NOMO-1 treated with DMSO at 0.1 percent for 48 hours (cell line): Measurements from ENCODE around the gene PCDHGA4.
"Not testable (repeated sequence)": the region's sequence is repeated elsewhere in the genome, so short reads cannot be mapped to it uniquely, and the experiment has no call there.

Experiments
- DNase-seq: peaks from one replicate; lab custom pipeline; 2025; ENCODE audit not compliant: unreplicated experiment; lab: John Stamatoyannopoulos, UW

PCDHGA4 gene

GRCh38 chr5:141382469-141383294 is 27.9 kb downstream of the PCDHGA4 start, which contains the start of gene PCDHGA7:
Gene PCDHGA7, plus strand, starts transcription at chr5:141382742. Its CDS starts 158 bp downstream, at chr5:141382900.
- DNase-seq = no peak

DNA sequence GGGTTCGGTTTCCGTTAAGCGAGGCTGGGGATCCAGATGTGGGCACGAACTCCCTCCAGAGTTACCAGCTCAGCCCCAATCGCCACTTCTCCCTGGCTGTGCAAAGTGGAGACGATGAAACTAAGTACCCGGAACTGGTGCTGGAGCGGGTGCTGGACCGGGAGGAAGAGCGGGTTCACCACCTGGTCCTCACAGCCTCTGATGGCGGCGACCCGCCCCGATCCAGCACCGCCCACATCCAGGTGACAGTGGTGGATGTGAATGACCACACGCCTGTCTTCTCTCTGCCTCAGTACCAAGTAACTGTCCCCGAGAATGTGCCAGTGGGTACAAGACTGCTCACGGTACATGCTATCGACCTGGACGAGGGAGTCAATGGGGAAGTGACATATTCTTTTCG is 28.5 kb downstream of the PCDHGA4 start:
- DNase-seq = no peak

GRCh38 chr5:141384471-141385267 is 29.8 kb downstream of the PCDHGA4 start:
- no peak for DNase-seq

- DNase-seq = not testable (repeated sequence)
Measured at GRCh38 chr5:141387557-141388311, 32.9 kb downstream of the PCDHGA4 start, which contains the start of gene PCDHGB4. Gene PCDHGB4, plus strand, starts transcription at chr5:141387698. Its CDS starts 187 bp downstream, at chr5:141387885.

DNA sequence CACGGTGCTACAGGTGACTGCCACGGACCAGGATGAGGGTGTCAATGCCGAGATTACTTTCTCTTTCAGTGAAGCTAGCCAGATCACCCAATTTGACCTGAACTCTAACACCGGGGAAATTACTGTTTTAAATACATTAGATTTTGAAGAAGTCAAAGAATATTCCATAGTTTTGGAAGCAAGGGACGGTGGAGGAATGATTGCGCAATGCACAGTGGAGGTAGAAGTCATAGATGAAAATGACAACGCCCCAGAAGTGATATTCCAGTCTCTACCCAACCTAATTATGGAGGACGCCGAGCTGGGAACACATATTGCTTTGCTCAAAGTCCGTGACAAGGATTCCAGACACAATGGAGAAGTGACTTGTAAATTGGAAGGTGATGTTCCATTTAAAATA is 33.8 kb downstream of the PCDHGA4 start:
- DNase-seq = no peak

DNA sequence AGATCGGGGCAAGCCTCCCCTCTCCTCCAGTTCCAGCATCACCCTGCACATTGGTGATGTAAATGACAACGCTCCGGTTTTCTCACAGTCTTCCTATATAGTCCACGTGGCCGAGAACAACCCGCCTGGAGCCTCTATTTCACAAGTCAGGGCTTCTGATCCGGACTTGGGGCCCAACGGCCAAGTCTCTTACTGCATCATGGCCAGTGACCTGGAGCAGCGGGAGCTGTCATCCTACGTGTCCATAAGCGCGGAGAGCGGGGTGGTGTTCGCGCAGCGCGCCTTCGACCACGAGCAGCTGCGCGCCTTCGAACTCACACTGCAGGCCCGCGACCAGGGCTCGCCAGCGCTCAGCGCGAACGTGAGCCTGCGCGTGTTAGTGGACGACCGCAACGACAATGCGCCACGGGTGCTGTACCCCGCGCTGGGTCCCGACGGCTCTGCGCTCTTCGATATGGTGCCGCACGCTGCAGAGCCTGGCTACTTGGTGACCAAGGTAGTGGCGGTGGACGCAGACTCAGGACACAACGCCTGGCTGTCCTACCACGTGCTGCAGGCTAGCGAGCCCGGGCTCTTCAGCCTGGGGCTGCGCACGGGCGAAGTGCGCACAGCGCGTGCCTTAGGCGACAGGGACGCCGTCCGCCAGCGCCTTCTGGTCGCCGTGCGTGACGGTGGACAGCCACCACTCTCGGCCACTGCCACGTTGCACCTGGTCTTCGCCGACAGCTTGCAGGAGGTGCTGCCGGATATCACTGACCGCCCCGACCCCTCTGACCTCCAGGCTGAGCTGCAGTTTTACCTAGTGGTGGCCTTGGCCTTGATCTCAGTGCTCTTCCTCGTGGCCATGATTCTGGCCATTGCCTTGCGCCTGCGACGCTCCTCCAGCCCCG is 34.6 kb downstream of the PCDHGA4 start:
- DNase-seq = no peak

DNA sequence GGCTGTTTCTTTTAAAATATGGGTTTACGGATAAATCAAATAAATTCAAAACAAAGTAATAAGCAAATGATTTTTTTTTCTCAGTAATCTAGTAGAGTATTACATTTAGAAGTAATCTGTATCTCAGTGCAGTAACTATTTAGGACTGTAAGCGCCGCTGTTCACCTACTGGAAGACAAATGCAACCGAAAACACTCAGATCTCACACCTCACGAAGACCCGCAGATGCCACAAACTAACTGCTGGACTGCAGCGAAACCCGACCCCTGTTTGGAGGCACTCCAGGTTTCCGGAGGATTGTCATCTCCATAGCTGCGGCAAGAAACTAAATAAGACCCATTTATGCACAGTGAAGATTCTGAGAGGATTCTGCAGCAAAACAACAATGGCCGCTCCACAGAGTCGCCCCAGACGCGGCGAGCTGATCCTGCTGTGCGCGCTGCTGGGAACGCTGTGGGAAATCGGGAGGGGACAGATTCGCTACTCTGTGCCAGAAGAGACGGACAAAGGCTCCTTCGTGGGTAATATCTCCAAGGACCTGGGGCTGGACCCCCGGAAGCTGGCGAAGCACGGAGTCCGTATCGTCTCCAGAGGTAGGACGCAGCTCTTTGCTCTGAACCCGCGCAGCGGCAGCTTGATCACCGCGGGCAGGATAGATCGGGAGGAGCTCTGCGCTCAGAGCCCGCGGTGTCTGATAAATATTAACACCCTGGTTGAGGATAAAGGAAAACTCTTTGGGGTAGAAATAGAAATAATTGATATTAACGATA is 37.8 kb downstream of the PCDHGA4 start, which contains the start of gene PCDHGA8:
Gene PCDHGA8, plus strand, starts transcription at position 205 of the 770 bp plus-strand sequence. Its CDS starts 181 bp downstream, at position 386.
- DNase-seq = no peak

DNA sequence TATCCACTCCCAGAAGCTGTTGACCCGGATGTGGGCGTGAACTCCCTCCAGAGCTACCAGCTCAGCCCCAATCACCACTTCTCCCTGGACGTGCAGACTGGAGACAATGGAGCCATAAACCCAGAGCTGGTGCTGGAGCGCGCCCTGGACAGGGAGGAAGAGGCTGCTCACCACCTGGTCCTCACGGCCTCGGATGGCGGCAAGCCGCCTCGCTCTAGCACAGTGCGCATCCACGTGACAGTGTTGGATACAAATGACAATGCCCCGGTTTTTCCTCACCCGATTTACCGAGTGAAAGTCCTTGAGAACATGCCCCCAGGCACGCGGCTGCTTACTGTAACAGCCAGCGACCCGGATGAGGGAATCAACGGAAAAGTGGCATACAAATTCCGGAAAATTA is 38.4 kb downstream of the PCDHGA4 start:
- no peak for DNase-seq

DNA sequence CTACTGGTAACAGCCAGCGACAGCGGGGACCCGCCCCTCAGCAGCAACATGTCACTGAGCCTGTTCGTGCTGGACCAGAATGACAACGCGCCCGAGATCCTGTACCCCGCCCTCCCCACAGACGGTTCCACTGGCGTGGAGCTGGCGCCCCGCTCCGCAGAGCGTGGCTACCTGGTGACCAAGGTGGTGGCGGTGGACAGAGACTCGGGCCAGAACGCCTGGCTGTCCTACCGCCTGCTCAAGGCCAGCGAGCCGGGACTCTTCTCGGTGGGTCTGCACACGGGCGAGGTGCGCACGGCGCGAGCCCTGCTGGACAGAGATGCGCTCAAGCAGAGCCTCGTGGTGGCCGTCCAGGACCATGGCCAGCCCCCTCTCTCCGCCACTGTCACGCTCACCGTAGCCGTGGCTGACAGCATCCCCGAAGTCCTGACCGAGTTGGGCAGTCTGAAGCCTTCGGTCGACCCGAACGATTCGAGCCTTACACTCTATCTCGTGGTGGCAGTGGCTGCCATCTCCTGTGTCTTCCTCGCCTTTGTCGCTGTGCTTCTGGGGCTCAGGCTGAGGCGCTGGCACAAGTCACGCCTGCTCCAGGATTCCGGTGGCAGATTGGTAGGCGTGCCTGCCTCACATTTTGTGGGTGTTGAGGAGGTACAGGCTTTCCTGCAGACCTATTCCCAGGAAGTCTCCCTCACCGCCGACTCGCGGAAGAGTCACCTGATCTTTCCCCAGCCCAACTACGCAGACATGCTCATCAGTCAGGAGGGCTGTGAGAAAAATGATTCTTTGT is 39.8 kb downstream of the PCDHGA4 start:
- DNase-seq = not testable (repeated sequence)

GRCh38 chr5:141397756-141398551 is 43.1 kb downstream of the PCDHGA4 start, which contains the start of gene PCDHGB5:
Gene PCDHGB5, plus strand, starts transcription at chr5:141397947. Its CDS starts 181 bp downstream, at chr5:141398128.
- not testable (repeated sequence) for DNase-seq

- no peak for DNase-seq
Measured at GRCh38 chr5:141398608-141399007, 43.8 kb downstream of the PCDHGA4 start.

- DNase-seq = no peak
Measured at GRCh38 chr5:141399555-141400258, 44.9 kb downstream of the PCDHGA4 start.

DNA sequence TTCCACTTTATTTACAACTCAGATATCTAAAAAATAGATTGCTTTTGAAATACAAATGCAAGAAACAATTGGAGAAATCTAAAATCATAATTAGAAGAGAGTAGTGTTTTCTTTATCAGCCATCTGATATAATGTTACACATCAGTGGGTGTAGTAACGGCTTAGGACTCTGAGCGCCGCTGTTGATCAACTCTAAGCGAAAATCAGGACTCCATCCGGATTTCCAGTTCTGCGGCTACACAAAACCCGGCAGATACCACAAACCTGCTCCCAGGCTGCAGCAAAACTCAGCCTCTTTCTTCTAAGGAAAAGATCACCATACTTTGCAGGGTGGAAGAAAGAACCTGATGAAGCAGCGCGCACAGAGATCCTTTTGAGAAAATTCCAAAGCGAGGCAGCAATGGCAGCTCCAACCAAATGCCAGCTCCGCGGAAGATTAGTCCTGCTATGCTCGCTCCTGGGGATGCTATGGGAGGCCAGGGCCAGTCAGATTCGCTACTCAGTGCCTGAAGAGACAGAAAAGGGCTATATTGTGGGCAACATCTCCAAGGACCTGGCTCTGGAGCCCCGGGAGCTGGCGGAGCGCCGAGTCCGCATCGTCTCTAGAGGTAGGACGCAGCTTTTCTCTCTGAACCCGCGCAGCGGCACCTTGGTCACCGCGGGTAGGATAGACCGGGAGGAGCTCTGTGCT is 47.9 kb downstream of the PCDHGA4 start, which contains the start of gene PCDHGA9:
Gene PCDHGA9, plus strand, starts transcription at position 226 of the 691 bp plus-strand sequence. Its CDS starts 175 bp downstream, at position 401.
- no peak for DNase-seq

DNA sequence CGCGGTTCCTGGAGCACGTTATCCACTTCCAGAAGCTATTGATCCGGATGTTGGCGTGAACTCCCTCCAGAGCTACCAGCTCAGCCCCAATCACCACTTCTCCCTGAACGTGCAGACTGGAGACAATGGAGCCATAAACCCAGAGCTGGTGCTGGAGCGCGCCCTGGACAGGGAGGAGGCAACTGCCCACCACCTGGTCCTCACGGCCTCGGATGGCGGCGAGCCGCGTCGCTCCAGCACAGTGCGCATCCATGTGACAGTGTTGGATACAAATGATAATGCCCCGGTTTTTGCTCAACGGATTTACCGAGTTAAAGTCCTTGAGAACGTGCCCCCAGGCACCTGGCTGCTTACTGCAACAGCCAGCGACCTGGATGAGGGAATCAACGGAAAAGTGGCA is 48.6 kb downstream of the PCDHGA4 start:
- no peak for DNase-seq
